Body of pancreas (tissue), 4 donors: Measurements from ENCODE around the gene POLR2H.

Source experiments
- POLR2A ChIP-seq, 3 donors: fragments of 450-650 bp; IDR thresholded peaks; one replicate each; pipeline ENCODE4 v1.6.1; 2016; ENCODE audit warnings: antibody characterized with exemption in 3 of 3, mild to moderate bottlenecking in 2 of 3
- TF ChIP-seq, protein P1 (sequence below), 7 experiments: fragments of 450-650 bp in 4 of 7; fragments of 200-600 bp in 3 of 7; sonication (generic) in 3 of 7; IDR thresholded peaks; one replicate each; pipeline ENCODE4 v1.5.1; 2016 to 2019; ENCODE audit warnings: antibody characterized with exemption in 7 of 7

- TF ChIP-seq, protein P1, sequence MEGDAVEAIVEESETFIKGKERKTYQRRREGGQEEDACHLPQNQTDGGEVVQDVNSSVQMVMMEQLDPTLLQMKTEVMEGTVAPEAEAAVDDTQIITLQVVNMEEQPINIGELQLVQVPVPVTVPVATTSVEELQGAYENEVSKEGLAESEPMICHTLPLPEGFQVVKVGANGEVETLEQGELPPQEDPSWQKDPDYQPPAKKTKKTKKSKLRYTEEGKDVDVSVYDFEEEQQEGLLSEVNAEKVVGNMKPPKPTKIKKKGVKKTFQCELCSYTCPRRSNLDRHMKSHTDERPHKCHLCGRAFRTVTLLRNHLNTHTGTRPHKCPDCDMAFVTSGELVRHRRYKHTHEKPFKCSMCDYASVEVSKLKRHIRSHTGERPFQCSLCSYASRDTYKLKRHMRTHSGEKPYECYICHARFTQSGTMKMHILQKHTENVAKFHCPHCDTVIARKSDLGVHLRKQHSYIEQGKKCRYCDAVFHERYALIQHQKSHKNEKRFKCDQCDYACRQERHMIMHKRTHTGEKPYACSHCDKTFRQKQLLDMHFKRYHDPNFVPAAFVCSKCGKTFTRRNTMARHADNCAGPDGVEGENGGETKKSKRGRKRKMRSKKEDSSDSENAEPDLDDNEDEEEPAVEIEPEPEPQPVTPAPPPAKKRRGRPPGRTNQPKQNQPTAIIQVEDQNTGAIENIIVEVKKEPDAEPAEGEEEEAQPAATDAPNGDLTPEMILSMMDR (IDR thresholded peaks at IDR 0.05): no peak
- no peak for TF ChIP-seq POLR2A (IDR thresholded peaks at IDR 0.05)
Observed at GRCh38 chr3:184327171-184327570, 34.3 kb upstream of the POLR2H start.
